GM12874 (cell line): ENCODE measurements around the gene BFSP2.

Experiments
- TF ChIP-seq, protein P1 (sequence below): IDR thresholded peaks from 2 replicates; pipeline ENCODE4 v1.5.1; 2011; ENCODE audit warnings: low read depth, mild to moderate bottlenecking, control low read depth, low read length, moderate library complexity; ENCODE audit not compliant: insufficient read depth

The BFSP2 gene

GRCh38 chr3:133419151-133419909, 19.5 kb downstream of the BFSP2 start:
- TF ChIP-seq, protein P1, sequence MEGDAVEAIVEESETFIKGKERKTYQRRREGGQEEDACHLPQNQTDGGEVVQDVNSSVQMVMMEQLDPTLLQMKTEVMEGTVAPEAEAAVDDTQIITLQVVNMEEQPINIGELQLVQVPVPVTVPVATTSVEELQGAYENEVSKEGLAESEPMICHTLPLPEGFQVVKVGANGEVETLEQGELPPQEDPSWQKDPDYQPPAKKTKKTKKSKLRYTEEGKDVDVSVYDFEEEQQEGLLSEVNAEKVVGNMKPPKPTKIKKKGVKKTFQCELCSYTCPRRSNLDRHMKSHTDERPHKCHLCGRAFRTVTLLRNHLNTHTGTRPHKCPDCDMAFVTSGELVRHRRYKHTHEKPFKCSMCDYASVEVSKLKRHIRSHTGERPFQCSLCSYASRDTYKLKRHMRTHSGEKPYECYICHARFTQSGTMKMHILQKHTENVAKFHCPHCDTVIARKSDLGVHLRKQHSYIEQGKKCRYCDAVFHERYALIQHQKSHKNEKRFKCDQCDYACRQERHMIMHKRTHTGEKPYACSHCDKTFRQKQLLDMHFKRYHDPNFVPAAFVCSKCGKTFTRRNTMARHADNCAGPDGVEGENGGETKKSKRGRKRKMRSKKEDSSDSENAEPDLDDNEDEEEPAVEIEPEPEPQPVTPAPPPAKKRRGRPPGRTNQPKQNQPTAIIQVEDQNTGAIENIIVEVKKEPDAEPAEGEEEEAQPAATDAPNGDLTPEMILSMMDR, result no peak

DNA sequence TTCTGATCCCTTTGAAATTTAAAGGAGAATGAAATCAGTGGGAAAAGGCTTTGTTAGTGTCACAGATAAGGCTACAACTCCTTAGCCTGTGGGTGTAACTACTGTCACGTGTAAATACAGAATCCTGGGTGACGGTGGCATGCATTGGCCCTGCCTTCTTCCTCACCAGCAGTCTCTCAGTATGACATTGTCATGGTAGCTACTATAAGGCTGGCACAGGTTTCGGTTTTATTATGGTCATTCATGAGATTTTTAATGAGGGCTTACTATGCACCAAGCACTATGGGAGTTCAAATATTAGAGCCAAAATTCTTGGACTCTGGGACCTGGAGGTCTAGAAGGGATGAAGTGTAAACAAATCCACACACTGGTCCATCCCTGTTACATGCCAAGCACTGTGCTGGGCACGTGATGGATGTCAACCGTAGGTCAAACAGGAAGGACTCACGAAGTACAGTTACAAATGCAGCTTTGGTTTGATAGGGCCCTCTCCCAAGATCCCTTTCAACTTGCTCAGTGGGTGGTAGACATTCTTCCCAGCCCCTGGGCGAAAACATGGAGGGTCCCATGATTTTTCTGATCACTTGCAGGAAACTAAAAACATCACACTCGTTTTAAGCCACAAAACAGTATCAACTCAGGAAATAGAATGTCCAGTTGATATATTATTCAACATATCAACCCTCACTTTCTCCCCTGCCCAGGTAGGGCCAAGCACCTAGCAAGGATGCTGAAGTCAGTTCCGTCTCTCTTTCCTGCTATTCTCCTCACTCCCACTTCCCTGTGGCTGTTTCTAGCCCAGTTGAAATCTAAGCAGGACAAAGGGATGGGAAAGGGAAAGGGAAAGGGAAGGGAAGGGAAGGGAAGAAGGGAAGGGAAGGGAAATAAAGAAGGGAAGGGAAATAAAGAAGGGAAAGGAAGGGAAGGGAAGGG, 25.3 kb downstream of the BFSP2 start:
- TF ChIP-seq, protein P1, result no peak

GRCh38 chr3:133425898-133426297, 26.0 kb downstream of the BFSP2 start:
- TF ChIP-seq, protein P1, result no peak

- TF ChIP-seq, protein P1, result no peak
Observed at GRCh38 chr3:133426721-133427120, 26.9 kb downstream of the BFSP2 start.

GRCh38 chr3:133428552-133428951, 28.7 kb downstream of the BFSP2 start:
- TF ChIP-seq, protein P1, result no peak

- TF ChIP-seq, protein P1, result no peak
Observed at GRCh38 chr3:133429063-133429462, 29.2 kb downstream of the BFSP2 start.

- TF ChIP-seq, protein P1, result no peak
Observed at GRCh38 chr3:133439563-133439962, 39.7 kb downstream of the BFSP2 start.
